ELR (cell line): Measurements from ENCODE around the gene CADM2.

ENCODE experiments used
- DNase-seq: peaks from one replicate; pipeline ENCODE4 v3.0.0-alpha.2; 2015; ENCODE audit warnings: low read depth

Gene CADM2

DNA sequence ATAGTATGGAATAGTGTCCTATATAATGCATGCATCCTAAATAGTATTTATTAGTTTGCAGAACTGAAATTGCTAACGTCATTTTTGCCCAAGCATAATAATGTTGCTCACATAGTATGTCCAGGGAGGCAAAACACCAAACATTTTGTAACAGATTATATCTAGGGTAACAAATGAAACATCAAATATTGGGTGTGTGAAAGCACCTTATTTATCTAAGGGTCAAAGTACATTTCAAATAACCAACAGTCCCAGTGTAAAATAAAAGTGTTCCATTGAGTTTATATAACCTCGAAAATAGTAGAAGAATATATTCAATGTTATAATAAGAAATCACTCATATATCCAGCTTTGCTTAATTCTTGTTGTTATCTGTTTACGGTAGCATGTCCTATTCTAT is 363.1 kb downstream of the CADM2 start:
- no peak for DNase-seq

DNA sequence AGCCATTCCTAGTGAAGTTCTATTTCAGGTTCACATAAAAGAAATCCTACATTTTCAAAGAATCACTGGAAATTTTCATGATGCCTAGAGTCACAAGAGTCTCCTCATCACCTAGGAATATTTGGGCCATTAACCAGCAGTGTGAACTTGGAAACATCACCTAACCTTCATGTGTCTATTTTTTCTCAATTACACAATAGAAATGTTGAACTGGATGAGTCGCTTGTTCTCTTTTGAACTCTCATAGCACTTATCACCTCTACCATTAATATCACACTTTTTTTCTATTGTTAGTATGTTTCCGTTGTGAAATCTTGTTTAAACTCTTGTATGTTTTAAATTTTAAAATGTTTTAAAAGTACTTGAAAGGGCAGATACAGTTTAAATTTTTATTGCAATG is 371.3 kb downstream of the CADM2 start:
- DNase-seq = no peak

DNA sequence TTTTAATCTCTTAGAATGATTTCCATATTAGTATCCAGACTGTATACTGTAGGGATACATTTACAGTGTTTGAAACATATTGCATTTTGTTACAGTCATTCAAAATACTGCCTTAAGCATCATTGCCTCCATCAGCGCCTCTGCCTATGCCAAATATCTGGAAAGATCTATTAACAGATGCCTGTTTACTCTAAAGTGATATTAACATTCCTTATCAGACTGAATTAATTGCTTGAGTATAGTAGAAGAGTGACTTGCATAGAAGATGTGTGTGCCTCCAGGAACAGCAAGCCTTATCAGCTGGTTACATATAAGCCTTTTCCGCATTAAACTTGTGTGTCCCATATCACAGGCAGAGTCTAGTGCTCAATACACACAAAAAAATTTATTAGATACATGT is 379.1 kb downstream of the CADM2 start:
- no peak for DNase-seq

DNA sequence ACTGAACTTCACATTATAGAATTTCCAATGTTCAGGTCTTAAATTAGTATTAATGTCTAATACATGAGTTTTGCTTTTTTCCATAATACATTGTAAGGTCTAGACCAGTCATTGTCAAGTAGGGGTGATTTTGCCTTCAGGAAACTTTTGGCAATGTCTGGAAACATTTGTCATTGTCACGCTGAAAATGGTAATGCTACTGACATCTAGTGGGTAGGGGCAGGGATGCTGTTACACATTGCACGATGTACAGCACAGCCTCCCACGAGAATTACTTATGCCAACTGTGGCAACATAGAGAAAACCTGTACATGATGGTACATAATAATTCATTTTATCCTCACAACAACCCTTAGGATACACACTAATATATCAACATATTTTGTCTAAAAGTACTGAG is 384.1 kb downstream of the CADM2 start:
- DNase-seq = no peak

DNA sequence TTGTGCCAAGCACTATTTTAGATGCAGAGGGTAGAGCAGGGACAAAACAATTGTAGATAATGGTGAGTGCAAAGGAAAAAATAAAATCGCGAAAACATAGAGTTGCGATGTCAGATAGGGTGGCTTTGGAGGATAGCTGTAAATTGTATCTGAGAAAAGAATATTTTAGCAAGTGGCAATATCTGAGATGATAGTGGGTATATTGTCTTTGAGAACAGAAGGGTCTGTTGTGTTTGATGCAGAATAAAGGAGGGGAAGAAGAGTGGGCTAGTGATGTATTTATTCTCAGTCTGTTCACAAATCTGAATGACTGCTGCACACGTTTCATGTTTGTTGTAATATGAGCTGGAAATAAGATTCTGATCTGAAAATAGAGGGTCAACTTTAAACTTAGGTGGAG is 396.8 kb downstream of the CADM2 start:
- DNase-seq = no peak

DNA sequence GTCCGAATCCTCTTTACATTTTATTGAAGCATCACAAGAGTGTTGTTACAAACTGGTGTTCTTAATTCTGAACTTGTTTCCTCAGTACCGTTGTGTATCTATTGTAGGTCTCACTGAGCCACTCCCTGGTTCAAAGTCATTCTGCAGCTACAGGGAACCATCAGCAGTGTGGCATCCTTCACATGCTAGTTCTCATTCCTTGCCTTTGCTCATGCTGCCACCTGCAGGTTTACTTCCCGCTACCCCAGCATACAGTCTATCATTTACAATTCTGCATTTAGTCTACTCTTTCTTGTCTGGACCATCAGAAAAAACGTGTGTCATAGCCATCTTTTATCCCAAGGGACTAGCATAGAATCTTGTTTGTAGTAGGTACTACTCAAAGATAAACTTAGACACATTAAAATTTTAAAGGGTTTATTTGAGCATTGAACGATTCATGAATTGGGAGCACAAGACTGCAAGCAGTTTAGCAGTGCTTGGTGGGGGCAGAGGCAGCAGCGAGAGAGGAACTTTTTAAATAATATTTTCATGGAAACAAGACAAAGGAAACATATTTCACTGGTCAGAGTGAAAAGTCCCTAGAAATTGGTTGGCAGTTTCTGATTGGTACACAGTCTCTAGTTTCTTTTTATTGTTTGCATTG is 402.1 kb downstream of the CADM2 start:
- no peak for DNase-seq

DNA sequence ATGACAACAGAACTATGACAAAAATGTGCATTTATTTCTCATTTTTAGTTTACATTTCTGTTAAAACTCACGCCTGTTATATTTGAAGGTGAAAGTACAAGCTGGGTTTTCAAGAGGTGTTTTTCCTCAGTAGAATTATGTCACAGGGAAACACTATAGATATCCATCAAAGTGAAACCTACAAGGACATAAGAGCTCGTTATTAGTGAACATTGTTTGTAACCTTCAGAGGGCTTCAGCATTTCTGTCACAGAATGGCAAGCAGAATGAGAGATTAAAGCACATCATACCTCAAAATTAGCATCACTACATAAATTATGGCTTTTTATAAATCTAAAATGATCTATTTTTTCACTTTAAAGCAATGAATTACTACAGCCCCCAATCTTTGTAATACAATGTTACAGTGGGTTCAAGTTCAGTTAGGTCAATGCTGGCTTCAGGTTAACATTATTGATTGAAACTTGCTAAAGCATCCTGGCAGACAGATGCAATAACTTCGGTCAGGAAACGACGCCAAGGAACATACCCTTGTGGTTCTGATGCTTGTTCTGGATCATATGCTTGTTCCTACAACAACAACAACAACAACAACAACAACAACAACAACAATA is 405.6 kb downstream of the CADM2 start:
- DNase-seq = no peak

DNA sequence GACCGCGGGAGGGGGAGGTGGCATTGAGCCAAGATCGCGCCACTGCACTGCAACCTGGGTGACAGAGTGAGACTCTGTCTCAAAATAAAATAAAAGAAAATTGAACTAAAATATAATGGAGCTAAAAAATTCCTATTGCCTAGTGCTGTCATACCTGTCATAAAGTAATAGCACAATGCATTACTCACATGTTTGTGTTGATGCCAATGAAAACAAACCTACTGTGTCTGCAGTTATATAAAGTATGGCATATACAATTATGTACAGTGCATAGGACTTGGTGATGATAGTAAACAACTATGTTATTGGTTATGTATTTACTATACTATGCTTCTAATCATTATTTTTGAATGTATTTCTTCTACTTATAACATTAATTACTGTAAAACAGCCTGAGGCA is 411.6 kb downstream of the CADM2 start:
- no peak for DNase-seq

DNA sequence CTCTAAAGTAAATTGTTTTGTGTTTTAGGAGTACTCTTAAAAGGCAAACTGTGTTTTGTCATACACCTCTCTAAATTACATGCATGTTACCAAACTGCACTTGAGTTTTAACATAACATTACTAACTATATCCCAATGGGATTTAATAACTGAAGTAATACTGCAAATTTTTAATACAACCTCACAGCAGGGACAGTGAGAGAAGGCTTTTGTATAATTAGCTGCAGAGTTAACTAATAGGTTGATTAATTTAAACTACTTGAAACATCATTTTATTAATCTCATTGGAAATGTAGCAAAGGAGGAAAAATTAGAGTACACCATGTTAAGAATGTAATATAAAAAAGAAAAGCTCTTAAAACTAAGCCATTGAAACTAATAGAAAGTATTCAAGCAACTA is 417.3 kb downstream of the CADM2 start:
- DNase-seq = no peak

DNA sequence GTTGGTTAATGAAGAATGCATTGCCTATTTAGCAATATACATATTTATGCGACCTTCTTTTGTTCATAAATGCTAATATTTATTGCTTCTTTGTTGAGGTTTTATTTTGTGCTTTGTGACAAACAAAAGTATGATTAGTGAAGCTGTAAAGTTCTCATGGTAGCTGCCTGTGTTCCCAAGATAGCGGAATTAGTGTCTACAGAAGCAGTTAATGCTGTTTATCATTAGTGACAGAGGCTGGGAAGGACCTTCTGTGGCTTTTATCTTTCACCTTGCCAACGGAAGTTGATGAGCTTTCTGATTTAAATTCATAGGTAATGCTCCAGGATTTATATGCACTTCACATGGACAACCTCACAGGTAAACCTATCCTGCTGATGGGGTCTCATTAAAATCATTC is 418.3 kb downstream of the CADM2 start:
- DNase-seq = no peak

DNA sequence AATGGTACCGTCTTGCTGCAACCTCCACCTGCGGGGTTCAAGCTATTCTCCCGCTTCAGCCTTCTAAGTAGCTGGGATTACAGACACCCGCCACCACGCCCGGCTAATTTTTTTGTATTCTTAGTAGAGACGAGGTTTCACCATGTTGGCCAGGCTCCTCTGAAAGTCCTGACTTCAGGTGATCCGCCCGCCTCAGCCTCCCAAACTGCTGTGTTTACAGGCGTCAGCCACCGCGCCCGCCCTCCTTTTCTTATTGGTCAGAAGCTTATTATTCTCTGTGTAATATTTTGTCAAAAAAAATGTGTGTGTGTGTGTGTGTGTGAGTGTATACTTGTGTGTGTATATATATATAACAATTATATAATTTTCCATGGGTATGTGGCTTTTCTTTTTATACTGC is 425.6 kb downstream of the CADM2 start:
- no peak for DNase-seq

DNA sequence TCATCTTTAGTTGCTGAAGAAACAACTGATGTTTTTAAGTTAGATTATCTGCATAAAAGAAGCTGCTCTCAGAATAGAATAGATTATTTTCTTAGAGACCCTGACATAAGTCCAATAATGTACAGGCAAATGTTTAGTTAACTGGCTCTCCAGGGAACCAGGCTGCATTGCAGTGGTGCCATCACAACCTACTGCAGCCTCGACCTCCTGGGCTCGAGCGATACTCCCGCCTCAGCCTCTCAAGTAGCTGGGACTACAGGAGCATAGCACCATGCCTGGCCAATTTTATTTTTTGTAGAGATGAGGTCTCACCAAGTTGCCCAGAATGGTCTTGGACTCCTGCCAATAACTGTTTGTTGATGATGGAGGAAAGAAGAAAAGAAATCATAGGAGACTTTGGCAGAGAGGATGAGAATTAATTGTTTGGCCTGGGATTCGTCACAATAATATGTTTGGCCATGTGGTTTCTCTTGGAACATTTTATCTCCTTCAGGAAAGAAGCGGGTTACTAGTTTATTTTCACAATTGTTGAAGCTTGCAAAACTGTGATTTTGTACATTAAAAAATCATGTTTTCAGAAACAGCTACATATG is 429.2 kb downstream of the CADM2 start:
- no peak for DNase-seq

DNA sequence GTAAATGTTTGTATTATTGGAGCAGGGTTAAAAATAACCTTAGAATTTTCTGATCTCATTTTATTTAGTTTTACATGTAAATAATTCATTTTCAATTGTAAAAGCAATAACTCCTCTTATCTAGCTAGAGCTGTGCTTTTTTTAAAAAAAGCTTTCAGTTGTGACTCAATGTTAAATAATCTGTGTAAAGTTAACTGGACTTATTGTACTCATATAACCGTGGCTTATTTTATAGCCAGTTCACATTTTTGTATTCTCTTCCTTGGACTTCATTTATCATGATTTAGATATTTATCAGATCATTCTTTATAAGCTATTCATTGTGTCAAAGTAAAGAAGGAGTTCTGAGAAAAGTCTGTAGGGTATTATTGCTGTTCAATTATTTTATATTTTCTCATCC is 435.6 kb downstream of the CADM2 start:
- no peak for DNase-seq

DNA sequence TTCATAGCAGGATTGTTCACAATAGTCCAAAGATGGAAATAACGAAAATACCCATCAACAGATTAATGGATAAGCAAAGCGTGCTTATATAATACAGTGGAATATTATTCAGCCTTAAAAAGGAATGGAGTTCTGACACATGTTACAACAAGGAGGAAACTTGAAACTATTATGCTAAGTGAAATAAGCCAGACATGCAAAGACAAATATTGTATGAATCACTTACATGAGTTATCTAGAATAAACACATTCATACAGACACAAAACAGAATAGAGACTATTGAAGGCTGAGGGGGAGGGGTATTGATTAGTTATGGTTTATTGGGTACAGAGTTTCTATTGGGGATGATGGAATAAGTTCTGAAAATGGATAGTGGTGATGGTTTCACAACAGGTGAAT is 438.6 kb downstream of the CADM2 start:
- DNase-seq = no peak

DNA sequence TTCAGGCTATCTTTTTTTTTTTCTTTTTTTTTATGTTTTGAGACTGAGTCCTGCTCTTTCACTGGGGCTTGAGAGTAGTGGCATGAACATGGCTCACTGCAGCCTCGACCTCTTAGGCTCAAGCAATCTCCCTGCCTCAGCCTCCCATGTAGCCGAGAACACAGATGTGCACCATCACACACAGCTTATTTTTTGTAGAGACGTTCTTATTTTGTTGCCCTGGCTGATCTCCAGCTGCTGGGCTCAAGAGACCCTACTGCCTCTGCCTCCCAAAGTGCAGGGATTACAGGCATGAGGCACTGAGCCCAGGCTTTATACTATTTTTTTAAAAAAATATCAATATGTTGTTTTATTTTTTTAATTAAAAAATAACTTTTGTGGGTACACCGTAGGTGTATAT is 467.3 kb downstream of the CADM2 start:
- DNase-seq = no peak

DNA sequence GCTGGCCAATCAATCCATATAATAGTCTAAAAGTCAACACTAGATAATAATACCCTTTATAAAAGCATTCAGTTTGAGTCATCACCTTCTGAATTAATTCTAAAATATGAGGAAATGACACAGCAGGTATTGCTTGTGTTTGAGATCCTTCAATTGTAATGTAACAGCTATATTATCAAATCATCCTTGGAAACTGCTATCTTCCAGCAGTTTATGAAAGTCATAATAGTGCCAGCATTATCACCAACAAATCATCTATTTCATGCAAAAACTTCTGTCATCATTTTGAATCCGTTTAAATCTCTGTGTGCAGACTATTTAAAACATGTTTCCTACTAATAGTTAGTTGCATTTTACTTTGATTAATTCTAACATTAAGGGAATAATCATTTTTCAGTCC is 468.7 kb downstream of the CADM2 start:
- no peak for DNase-seq

DNA sequence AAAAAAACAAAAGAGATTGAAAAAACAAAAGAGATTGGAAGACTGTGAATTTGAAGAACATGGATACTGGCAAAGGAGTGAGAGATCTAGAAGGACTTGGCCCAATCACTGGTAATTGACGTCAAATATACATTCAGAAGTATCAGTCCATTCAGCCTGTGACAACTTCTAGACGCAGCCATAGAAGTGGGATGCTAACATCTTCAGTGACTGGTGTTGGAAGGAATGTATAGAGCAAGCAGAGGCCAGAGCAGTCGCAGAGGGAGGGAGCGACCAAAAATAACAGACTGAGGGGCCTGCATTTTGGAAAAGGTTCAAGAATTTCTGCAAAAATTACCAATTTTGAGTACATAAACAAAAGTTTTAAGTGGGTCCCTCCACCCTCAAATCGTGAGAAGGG is 473.3 kb downstream of the CADM2 start:
- no peak for DNase-seq

DNA sequence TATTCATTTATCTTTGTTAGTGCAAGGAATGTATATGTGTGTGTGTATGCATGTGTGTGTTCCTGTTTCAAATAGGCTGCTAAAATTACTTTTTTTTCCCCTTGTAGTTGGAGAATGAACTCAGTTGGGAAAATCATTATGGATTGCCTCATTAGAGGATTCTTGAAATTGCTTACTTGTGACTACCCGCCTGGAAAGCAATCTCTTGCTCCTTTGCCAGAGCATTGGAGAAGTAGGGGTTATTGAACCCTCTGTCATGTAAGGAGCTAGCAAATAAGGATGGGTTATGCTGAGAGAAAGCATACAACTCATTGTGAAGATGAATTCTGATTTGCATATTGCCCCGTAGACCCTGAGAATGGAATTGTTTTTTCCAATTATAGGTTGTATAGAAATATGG is 474.5 kb downstream of the CADM2 start:
- DNase-seq = no peak

DNA sequence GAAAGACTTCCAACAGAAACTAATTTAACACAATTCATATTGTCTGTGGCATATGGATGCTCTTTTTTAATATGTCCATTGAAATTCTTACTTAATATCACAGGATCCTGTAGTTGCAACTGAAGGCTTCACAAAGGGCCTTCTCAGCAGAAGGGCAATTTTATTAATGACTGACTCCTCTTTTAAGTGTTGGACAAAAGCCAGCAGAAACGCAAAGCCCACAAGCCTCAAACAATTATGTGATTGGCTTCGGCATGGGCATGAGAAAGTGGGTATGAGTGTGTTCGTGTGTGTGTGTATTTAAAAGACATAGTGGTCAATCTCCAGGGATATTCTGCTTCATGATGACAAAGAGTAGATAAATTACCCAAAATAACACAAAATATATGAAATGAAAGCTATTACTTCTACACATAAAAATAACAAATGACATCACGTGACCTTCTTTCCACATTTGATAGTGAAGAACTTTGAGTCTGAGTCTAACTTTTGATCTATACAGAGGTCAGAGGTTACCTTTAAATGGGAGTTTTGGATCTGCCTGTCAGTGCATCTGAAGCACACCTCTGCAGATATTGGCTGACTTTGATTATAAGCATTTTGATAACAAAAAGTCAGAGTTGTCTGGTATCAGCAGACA is 496.9 kb downstream of the CADM2 start:
- DNase-seq = no peak

DNA sequence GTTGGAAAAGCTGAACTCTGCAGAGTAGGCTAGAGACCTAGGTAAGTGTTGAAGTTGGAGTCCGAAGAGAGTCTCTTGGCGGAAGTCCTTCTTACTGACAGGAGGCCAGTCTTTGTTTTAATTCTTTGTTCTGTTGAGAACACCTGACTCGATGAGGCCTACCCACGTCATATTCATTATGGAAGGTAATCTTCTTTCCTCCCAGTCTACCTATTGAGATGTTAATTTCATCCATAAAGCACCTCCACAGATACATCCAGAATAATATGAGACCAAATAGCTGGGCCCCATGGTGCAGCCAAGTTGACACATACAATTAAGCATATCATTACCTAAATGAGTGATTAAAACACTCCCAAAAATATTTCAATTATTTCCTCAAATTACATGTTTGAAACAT is 515.5 kb downstream of the CADM2 start:
- no peak for DNase-seq

DNA sequence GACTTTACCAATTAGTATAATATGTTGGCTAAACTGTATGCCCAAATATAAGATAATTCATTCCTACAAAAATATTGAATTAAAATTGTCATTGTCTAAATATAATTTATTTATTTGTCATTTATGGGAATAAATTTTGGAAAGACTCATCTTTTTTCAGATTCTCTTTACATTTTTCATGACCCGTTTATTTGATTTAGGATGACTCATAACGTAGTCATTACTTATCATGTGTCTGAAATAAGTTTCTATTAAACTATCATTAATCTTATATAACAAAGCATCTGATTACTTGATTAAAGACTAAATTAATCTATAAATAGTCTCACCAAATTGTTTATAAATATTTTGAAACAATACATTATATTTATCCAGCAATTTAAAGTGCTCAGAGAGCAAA is 516.6 kb downstream of the CADM2 start:
- DNase-seq = no peak

DNA sequence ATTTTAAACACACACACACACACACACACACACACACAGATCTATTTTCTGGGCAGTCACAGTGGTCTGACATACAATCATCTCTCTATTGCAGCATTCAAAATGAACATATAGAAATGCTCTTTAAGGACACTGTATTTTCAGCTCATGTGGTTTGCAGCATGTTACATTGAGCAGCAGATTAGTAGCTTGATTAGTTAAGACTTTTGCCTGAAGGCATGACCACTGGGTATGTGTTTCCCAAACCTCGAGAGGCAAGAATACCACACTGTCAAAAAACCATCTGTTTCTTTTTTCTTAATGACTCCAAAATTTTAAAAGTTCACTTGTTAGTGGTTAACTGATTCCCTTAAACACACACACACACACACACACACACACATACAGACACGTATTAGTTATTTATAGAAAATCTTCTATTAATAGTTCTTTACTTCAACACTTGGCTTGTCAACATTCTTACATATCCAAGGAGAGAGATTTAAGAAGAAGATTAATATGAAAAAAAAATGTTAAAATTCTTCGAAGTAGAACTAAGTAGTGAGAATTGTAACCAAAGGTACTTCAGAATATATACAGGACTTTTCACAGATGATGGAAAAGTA is 518.2 kb downstream of the CADM2 start:
- DNase-seq = no peak
